HG02943 (cell line): ENCODE measurements around the gene CDH13.

Experiments
- ATAC-seq: cut with Tn5 transposase; IDR thresholded peaks from one replicate; pipeline ENCODE4 v1.9.1; 2021; ENCODE audit warnings: mild to moderate bottlenecking, low read depth, moderate library complexity; ENCODE audit not compliant: unreplicated experiment

Gene CDH13

DNA sequence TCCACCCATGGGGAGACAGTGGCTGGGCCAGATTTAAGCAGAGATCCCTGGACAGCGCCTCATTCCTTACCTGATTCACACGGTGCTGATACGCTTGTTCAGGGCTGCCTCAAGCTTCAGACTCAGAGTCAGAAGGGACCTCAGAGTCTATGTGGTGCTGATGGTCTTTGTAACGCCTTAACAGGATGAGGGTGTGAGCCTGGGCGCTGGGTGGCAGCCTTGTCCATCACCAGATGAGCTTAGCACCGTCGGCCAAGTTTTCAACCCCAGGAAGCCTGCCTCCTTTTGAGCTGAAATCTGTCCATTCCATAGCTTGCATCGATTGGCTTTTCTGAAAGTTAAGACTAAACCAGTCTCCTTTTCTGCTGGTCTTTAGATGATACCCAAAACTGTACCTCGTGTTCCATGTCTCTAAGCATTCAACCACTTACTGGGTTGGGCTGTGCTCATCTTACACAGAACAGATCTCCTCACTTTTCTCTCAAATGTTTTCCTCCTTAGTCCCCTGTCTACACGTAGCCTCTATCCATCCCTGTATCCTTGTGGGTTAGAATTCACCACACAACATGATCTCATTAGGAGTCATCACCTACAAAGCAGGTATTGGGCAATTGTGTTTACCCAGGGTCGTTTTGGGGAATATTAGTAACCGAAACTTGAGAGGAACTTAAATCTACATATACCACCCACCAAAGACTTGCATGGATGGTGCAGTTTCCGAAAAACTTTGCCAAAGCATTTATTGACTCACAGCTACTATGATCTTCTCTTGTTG, 573.4 kb downstream of the CDH13 start:
- ATAC-seq: no peak

GRCh38 chr16:83201748-83202147, 575.0 kb downstream of the CDH13 start:
- no peak for ATAC-seq

GRCh38 chr16:83205896-83206295, 579.1 kb downstream of the CDH13 start:
- no peak for ATAC-seq

- ATAC-seq: no peak
These were observed 579.7 kb downstream of the CDH13 start for GRCh38 chr16:83206426-83206825.

DNA sequence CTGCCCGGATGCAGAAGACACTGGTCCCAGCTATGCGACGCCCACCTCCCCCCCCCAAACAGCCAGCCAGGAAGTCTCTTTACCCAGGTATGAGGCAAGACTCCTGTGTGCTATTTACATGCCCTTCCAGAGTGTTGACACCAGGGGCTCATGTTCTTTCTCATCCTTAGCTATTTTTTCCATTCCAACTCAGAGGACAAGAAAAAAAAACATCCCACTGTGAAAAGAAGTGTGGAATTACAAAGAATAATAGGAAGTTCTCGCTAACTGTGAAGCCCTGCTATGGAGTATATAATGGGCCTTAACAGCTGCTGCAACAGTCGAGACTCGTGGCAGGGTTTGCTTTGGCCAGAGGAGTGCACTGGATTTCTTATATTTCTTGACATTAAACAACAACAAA, 584.9 kb downstream of the CDH13 start:
- ATAC-seq: no peak

DNA sequence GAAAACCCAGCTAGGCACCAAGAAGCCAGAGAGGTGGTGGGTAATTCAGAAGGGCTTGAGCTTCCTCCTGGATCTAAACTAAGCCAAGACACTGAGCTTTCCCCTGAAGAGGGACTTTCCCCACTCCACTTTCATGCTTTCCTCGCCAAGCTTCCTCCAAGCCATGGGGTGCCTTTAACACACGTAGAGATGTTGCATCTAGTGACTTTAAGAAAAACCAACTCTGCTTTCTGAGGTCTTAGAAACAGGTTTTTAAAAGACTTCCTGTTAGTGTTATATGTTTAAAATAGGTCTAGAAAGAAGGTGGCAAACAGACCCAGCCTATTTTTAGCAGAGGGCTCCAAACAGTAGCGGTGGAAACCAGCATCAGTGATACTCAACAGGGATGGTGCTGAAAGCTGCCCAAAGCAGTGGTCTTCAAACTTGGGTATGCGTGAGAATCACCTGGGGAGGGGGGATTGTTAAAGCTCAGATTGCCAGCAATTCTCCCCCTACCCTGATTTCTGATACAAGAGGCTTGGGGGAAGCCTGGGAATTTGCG, 585.6 kb downstream of the CDH13 start:
- no peak for ATAC-seq

DNA sequence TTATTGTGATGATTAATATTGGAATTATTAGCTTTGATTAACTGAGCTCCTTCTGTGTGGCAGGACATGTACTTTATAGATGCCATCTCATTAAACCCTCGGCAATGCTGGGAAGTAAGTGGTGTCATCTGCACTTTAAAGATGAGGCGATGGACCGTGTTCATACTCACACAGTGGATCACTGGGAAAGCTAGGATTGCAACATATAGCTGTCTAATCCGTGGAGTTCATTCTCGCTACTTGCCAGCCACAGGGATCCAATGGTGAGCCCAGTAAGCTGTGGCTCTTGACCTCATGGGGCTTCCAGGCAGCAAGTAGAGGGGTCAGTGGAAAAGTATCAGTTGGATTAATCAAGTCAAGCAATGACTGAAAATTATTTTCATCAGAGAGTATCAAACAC, 587.9 kb downstream of the CDH13 start:
- no peak for ATAC-seq

GRCh38 chr16:83215406-83216001, 588.7 kb downstream of the CDH13 start:
- no peak for ATAC-seq

- ATAC-seq: no peak
These were observed 592.5 kb downstream of the CDH13 start for GRCh38 chr16:83219285-83219684.

DNA sequence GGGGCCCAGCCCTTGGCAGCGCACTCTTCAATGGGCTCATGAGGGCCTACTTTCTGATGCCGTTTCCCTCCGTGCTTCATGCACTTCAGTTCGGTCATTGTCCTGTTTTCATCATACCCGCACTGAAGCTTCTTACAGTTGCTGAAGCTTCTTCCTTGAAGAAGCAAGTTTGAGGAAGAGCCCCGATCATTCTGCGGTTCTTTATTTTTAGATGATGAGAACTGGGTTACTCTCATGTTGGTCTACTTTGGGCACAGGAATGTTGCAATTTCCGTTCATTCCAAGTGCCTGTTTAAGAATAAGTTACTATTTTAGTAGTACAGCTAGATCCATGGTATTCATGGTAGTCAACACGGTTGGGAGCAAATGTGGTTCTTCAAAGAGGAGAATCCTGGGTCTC, 593.3 kb downstream of the CDH13 start:
- ATAC-seq: no peak

GRCh38 chr16:83224642-83225041, 597.9 kb downstream of the CDH13 start:
- ATAC-seq: no peak

DNA sequence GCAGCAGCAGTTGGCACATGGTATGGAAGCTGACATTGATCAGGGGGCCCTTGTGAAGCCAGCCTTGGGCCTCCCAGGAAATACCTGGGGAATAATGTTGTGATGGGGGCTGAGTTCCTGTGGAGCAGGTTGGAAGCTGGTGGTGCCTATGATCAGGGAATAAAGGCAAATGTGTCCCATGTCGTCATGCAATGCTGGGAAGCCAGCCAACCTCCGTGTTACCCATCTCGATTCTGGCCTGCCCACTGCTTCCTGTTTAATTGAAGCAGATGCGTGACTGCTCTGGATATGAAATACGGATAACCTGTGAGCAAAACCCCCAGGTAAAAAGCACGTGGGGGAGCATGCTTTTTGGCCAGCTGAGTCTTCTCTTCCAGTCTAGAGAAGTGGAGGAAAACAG, 600.6 kb downstream of the CDH13 start:
- no peak for ATAC-seq

GRCh38 chr16:83231729-83232128, 605.0 kb downstream of the CDH13 start:
- no peak for ATAC-seq

GRCh38 chr16:83233153-83233552, 606.4 kb downstream of the CDH13 start:
- ATAC-seq: no peak

DNA sequence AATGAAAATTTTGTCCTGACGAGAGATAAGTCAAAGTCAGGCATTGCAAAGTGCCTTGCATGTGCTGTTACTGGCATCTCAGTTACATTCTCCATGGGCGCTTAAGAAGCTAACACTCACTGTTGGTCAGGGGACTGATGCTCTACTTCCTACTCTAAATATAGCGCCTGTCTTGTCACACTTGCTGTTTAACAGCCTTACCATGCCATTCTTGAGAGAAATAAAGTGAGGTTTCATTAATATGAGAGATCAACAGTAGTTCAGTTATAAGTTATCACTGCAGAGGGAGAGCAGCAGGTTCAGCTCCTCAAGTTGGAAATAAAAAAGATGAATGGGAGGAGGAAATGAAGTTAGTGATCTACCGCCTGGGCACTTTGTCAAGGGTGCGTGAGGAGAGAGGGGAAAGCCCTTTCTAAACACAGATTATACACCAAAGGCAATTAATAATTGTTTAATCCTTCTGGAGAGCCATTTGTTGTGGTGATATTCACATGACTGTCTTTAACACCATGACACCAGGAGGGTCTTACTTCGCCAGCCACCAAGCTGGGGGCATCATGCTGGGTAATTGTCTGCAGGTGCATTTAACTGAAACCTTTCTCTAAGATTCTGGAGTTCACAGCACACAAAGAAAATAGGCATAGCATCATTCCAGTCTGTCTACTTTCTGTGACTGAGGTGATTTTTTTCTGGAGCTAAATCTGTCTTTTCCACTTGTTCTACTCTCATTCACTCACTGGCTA, 612.4 kb downstream of the CDH13 start:
- no peak for ATAC-seq

- no peak for ATAC-seq
These were observed 617.3 kb downstream of the CDH13 start for GRCh38 chr16:83244057-83244456.

DNA sequence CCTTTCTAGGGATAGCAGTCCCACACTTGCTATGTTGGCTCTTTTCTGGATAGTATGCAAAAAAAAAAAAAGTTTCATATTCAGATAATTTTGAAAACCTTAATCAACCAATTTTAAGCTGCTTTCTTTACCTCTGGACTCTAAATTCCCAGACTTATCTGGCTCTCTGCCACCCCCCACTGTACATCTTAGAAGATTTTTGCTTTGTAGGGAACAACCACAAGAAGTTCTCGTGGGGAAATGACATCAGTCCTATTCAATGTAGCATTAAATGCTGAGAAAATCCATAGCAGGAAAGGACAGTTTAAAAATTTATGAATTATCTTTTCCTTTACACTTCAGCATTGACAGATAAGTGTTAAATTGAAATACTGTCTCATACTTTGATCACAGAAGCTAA, 618.3 kb downstream of the CDH13 start:
- no peak for ATAC-seq

DNA sequence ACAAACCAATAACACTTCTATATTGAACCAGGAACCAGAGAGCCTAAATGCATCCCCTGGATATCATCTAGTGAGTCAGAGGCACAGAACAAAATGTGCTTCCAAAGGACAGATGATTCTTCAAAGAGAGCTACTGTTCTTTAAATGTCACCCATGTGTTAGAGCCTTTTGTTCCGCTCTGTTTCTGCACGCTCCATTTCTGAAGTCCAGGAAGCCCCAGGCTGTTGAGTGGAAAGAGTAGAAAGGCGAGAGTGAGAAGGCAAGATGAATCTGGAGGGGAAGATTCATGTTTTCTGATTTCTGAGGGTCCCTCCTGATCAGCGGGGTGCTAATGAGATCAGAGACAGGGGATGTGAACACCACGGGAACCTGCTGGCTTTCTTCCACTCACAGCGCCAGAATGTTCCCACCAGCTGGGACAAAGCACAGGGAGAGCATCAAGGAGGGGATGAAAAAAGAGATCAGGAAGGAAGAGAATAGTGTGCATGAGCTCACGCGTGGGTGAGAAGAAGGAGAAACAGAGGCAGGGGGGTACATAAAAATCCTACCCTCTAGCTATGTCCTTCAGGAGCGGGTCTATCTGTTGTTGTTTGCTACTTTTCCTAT, 621.1 kb downstream of the CDH13 start:
- ATAC-seq: no peak

DNA sequence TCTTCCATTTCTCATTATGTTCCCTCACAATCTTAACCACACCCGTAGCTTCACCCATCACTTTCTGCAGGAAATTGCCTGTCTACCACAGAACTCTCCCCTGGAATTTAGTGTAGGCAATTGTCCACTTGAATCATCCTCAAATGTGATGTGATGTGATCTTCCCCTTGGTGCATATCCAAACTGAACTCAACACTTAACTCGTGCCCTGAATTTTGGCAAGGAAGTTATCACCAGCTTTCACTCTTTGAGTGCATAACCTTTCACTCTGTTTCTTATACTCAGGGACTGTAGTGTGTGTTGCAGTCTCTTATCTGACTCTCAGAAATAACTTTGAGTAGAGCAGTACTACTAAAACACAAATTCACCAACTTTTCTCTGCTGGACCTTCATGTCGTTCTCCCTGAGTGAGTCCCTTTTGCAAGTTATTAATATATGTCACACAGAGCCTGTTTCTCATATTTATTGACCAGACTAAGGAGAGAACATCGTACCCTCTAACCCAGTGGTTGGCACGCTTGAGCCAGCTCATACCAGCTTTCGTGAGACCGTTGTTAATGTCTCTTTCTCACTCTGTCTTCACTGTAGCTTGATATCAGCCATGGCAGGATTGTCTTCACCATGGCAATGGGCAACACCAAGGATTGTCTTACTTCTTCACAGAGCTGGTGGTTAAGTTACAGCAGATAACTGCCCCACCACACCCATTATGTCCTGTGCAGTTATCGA, 622.1 kb downstream of the CDH13 start:
- ATAC-seq: no peak

DNA sequence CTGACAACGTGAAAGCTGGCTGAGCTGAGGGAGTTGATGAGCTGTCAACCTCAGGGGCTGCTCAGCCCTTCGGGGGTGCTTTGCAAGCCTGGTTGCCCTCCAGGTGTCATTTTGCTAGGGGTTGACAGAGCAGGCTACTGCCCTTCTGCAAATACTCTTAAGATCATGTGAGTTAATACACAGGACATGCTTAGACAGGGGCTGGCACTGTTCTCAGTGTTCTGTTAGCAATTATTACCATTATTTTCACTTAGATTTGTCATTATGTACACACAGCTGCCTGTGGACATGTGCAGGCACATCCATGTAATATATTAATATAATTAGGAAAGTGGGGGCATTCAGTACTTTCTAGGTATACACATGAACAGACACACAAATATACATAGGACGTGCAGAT, 626.8 kb downstream of the CDH13 start:
- ATAC-seq: no peak
